ENCODE results near the gene CSNK1A1L. TPM values are rescaled to one million over a fixed set of nuclear protein-coding genes. Genes with fewer than 3 reads are reported as not detected.

The CSNK1A1L gene
- total and polyA plus RNA-seq, 10 of the 15 experiments (the other 5 are each of a cell fraction or from before 2014, with no cell fraction given) = not detected

- TF ChIP-seq NR2C2 (IDR thresholded peaks at IDR 0.05; ENCODE audit: borderline replicate concordance, control insufficient read depth, insufficient read length, low read depth) = no peak
- peak; percentile 68; the same call in 1 of the 2 replicates for TF ChIP-seq DPF2 (IDR thresholded peaks at IDR 0.05)
- TF ChIP-seq IKZF2 (IDR thresholded peaks at IDR 0.05) = no peak
- TF ChIP-seq IKZF1 (conservative IDR thresholded peaks at IDR 0.05) = peak; percentile 97
- peak; percentile 59; the same call in 1 of the 2 replicates for TF ChIP-seq GATAD2B (conservative IDR thresholded peaks at IDR 0.05; ENCODE audit: low read depth)
- TF ChIP-seq NFIC (IDR thresholded peaks at IDR 0.05; ENCODE audit: low read depth, low read length) = no peak
- TF ChIP-seq CUX1 (IDR thresholded peaks at IDR 0.05; ENCODE audit: insufficient replicate concordance, low read depth, low read length) = no peak
- peak; percentile 77; the same call in 1 of the 2 replicates for TF ChIP-seq YY1 (IDR thresholded peaks at IDR 0.05; ENCODE audit: low read depth, low read length)
- 0 out of 2 replicates have a peak, but pooled peaks have one; percentile 38 for TF ChIP-seq POLR2AphosphoS2 (IDR thresholded peaks at IDR 0.05; ENCODE audit: low read depth, low read length)
- TF ChIP-seq RB1 (IDR thresholded peaks at IDR 0.05; ENCODE audit: borderline replicate concordance) = peak; percentile 38; the same call in 1 of the 2 replicates
- no peak for TF ChIP-seq ZNF217 (IDR thresholded peaks at IDR 0.05)
- TF ChIP-seq CEBPZ (IDR thresholded peaks at IDR 0.05; ENCODE audit: low read depth, low read length) = no peak
- TF ChIP-seq IRF4 (IDR thresholded peaks at IDR 0.05; ENCODE audit: low read depth, low read length) = no peak
- peak; percentile 81; the same call in 1 of the 2 replicates for TF ChIP-seq POLR2AphosphoS5 (IDR thresholded peaks at IDR 0.05; ENCODE audit: low read length)
- no peak; the same call in 1 of the 2 replicates for TF ChIP-seq MTA2 (IDR thresholded peaks at IDR 0.05; ENCODE audit: low read depth)
- peak; percentile 46; the same call in 1 of the 2 replicates for TF ChIP-seq RFX5 (IDR thresholded peaks at IDR 0.05; ENCODE audit: low read depth, low read length)
- TF ChIP-seq CHD4 (IDR thresholded peaks at IDR 0.05) = no peak
- TF ChIP-seq RBBP5 (conservative IDR thresholded peaks at IDR 0.05) = no peak
- no peak for TF ChIP-seq HDGF (IDR thresholded peaks at IDR 0.05)
These were observed 46.3 kb downstream of the CSNK1A1L start, which contains the start of gene SUPT20H (continued) for GRCh38 chr13:37058910-37059847.
